A172 (cell line): ENCODE measurements around the gene CYP17A1. TPM values are rescaled to one million over a fixed set of nuclear protein-coding genes. Genes with fewer than 3 reads are reported as not detected.
A peak's percentile ranks its signal among the peaks of the same experiment; 100 is the strongest.

Experiments used
- DNase-seq: peaks from one replicate; pipeline ENCODE4 v3.0.0-alpha.2; 2015; ENCODE audit warnings: low spot score
- total RNA-seq: library from RNA; depleted of rRNA; stranded (reverse); fragments of >200 nt; shearing (Covaris generic); gene quantifications from 2 replicates; pipeline ENCODE4 v1.2.3, GENCODE V29; 2014

Gene CYP17A1
- total RNA-seq, 1 experiment from 2014 or later = not detected

DNA sequence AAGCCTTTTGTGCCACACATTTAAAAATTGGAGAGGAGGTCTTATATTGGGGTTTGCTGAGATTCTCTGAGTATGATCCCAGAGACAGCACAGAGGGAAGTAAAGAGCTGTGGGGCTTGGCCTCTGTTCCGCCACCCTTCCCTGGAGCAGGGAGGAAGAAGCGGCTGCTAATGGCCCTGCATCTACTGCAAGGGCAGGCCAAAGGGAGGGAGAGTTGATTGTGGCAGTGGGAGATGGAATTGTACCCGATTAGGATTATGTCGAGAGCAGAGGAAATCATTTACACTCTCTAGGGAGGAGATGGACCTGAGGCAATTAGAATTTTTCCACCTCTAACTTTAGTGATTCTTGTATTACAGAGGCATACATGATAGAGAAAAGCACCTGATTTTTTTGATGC is 28.8 kb downstream of the CYP17A1 start:
- DNase-seq = no peak

DNA sequence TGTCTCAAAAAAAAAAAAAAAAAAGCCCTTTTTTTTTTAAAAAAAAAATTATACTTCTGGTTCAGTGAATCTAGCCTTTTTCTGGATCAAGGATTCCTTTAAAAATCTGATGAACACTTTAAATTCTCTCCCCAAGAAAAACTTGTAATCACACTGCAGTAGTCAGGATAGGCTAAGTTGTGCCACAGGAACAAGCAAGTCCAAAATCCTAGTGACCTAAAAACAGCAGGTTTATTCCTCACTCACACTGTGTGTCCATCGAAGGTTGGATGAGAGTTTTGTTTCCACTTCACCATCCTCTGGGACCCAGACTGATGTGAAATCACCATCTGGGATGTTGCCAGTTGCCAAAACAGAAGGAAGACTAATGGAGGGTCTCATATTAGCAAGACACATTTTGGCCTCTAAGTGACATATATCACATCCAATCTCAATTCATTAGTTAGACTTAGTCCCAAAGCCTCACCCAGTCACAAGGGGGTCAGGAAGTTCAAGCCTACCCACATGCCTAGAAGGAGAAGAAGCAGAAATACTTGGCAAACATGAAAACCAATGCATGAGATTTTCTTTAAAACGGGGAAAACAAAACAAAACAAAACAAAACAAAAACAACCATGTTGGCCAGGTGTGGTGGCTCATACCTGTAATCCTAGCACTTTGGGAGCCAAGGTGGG is 32.7 kb downstream of the CYP17A1 start:
- no peak for DNase-seq

DNA sequence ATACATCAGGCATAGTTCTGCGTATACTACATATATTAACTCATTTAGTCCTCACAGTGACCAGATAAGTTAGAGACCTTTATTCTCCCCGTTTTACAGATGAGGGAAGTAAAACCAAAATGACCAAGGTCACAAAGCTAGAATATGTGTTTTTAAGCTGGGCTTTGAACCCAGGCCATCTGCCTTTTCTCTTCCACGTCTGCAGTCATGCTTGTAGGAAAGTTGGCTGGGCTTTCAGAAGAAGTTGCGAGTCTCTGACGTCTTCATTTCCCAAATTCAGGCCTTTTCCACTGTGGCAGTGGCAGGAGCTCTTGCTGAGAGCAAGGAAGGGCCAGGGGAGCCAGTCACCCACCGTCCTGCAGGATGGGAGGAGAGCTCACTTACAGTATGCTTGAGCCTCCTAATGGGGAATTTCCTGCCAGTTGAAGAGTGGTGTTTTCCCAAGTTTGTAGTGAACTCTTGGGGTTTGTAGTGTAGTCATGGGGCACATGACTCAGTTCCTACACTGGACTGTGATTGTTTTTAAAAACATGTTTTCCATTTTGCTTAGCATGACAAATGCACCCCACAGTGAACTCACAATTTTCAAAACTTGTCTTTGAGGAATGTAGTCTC is 34.2 kb downstream of the CYP17A1 start:
- DNase-seq = peak; percentile 91

DNA sequence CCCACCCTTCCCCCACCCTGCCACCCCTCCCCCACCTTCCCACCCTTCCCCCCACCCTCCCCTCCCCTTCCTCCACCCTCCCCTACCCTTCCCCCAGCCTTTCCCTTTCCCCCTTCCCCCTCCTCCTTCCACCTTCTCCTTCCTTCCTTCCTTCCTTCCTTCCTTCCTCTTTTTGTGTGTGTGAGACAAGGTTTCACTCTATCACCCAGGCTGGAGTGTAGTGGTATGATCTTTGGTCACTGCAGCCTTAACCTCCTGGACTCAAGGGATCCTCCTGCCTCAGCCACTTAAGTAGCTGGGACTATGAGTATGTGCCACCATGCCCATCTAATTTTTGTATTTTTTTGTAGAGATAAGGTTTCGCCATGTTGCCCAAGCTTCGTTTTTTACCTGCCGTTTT is 35.2 kb downstream of the CYP17A1 start:
- DNase-seq = no peak

DNA sequence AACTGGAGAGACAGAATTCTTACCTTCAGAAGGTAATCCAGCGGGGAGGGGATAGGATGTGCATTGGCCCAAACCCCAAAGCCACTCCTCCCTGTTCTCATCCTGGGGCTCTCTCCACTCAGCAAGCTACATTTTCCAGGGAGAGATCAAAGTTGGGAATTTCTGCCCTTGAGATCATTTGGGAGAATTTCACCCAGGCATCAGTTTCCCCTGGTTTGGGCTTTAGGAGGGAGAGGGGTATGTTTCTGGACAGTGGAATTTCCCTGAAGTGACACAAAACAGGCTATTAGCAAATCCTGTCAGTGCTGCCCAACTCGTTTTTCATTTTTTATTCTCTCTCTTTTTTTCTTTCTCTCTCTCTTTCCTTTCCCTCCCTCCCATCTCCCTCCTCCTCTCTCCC is 35.7 kb downstream of the CYP17A1 start:
- DNase-seq = no peak

DNA sequence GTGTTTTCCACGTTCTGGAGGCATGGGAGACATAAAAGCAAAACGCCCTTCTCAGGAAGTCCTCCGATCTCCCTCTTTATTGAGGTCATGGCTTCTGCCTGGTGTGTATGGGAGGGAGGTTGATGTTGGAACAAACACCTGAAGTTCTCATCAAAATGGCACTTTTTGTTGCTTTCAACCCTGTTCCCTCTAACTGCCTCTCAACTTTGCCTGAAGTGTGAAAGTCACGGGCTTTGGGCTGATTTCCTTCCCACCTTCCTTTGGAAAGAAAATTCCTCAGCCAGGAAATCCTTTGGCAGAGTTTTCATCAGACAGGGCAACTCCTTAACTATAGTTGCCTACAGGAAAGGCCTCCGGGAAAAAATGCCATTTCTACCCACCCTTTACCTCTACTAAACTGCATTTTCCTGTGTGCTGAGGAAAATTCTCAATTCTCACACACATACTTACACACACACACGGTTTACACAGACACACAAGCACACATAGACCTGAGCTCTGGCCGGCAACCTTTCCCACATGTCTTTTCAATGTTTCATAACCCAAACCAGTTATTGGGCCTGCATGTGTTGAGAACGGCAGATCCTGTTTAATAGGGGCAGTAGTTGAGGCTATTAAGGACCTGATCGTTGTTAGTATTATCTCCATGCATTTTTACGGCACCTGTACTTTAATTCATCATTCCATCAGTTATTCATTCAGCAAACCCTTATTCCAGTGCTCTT is 36.4 kb downstream of the CYP17A1 start:
- DNase-seq = no peak

DNA sequence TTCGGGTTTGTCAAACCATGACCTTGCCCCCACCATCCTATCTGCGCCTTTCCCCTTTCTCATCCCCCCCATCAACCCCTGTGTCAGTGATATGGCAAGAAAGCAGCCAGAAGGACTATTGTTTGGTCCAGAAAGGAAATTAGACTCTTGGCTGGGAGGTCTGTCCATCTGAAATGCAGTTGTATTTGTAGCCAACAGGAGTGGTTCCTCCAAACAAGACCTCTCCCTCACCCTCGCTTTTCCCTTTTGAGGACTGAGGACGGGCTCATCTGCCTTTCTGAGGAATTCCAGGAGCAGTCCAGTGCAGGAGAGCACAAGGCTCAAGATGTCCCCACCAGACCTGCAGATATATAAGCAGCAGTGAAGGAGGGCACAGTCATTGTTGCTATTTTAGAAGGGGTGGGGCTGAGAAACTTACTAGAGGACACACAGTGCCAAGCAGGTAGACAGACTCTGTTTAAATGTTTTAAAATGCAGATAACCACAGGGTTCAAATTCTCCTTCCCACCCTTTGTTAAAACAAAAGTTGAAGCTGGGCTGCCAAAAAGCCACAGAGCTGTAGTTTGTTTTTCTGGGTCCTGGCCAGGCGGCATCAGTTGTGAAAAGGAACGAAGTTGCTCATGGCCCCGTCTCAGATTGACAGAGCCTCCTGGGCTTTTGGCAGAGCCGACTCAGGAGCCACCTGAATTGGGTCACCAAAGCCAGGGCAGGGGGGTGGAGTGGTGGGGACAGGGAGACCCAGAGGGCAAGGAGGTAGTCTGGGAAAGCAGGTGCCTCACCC is 37.3 kb downstream of the CYP17A1 start:
- no peak for DNase-seq

DNA sequence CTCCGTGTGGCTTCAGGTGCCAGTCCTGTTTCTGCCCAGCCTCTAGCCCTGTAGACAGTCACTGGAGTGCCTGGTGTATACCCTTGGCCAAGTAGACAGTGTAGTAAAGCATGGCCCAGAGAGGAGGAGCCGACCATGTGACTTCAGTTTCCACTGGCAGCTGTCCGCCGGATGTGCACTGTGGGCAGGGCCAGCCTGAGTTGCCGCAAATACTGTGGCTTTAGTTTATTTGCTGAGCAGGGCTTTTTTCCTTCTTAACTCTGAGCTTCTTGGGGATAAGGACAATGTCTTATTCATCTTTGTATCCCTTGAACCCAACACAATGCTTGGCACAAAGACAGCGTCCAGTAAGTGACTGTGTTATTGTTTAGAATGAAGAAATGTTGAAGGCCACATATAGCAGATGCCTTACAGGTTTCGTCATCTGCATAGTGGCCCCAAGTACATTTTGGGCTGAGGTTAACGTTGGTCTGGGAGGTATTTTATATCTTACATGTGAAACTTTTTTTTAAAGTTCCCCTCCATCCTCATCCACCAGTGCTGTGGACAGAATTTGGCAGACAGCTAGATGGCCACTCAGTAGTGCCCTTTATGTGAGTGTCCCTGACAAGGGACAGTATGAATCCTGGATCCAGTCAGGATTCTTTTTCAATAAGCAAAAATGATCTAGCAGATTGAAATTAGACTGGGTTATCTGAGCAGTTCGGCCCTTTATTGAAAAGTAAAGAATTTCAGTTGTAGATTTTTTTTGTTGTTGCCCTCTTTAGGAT is 40.6 kb downstream of the CYP17A1 start:
- peak; percentile 37 for DNase-seq

DNA sequence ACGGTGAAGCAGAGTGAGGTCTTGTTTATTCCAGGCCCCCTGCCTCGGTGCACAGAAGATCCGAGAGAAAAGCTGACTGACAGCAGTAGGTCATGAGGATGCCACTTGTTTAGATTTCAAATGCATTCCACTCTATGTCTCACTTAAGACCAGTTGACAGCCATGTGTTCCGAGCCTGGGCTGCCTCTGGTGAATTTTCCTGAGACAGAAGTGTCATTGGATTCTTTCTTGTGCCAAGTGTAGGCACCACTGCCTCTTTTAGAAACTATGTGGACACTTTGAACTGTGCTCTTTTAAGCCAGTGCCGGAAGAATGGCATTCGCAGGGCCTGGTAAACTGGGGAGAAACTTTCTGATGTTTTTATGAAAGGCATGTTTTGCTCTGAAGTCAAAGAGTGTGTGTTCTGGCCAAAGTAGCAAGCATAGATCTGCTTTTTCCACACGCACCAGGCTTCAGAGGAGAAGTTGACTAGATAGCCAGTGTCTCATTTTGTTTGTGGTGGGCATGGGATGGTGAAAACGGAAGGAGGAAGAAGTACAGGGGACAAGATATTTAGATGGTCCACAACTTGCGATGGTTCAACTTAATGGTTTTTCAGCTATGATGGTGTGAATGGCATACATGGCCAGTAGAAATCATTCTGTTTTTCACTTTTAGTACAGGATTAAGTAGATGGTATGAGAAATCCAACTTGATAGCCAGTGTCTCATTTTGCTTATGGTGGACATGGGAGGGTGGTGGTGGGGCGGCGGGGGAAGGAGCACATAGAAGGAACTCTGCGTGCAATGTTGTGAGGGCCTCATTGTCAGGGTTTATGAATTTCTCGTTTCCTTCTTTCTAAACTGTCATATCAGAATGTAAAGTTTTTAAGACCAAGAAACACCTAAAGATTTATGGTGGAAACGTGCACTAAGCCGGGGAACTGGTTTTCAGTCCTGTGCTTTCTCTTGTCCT is 41.5 kb downstream of the CYP17A1 start:
- DNase-seq = no peak

DNA sequence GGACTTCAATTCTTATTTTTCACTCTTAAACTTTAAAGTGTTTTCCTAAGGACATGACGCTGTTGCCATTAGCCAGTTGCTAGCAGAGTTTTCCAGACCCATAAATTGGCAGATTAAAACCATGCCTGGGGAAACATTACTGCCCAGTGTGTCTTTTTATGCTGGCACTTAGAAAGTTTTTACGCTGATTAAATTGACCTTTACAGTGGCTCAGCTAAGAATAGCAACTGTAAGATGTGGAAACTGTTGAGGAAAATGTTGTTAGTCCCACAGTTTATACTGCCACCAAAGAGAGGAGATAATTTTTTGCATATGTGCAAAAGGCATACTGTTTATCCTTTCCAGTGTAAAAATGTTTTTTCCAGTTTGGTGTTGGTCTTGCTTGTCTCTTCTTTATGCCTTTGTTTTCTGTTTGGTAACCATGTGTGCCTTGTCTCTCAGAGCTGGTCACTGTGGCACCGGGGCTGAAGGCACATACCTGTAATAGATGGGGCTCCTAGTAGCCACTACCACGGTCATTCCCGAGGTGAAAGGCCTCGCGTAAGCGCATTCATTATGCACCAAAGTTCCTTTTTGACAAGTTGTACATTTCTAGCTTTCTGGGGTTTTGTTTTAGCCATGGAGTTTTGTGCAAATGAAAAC is 45.3 kb downstream of the CYP17A1 start:
- no peak for DNase-seq

DNA sequence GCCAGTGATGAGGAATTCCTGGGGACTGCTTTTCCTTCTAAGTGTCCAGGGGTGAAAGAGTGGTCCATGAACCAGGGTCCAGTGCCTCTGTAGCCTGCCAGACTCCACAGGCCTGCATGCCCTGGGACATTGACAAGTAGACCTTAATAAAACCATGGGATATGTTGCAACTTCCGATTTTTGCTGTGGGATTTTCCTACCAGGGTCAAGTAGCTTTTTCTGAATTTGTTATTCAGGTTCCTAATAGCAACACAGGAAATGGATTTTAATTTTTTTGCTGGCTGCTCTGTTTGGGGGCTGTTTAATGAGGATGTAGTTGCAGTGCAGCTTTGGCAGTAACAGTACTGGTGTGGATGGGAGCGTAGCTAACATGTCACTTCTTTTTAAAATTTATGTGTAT is 51.4 kb downstream of the CYP17A1 start:
- DNase-seq = no peak

DNA sequence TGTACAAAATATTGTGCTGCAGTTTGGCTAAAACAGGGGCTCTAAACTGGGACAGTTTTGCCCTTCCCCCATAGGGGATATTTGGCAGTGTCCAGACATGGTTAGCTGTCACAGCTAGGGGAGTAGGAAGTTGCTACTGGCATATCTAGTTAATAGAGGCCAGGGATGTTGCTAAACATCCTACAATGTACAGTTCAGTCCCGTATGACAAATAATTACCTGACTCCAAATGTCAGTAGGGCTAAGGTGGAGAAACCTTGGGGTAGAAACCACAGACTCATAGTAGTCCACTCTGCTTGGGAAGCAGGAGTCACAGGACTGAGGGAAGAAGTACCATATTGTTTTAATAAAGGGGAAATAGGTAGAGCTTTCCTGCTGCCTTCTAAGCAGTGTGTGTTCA is 53.6 kb downstream of the CYP17A1 start:
- DNase-seq = no peak

DNA sequence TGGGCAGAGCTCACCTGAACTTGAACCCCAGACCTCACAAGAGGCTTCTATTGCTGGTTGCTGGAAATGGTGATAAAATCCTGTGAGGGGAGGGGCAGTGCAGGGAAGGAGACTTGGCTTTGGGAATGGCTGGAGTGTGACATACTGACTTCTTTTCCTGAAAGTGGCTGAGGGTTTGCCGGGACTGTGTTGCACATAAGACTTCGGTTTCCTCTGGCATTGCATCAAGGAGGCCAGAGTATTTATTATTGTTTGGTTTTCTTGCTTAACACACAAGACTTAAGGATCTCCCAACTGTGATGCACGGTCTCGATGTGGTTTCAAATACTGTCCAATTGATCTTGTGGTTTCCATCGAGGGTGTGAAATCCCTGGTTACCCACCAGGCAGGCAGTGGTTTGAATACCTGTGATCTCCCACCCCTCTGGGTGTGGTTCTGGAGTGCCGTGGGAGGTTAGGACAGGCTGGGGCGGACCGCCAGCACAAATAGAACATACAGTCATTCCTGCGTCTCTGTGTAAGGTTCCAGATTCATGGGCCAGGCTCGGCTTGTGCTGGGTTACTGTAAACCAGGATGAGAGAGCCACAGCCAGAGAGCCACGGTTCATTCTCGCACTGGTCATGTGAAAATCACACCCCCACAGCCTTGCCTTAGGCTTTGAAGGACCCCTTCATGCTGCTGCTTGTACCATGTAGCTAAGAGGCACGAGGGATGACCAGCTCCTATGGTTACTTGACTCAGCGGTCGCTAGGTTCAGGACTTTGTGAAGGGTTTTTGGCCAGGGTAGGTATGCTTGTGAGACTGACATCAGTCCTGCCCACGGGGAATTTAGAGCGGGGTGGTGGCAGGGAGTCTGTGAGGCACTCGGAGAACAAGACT is 54.3 kb downstream of the CYP17A1 start:
- no peak for DNase-seq

DNA sequence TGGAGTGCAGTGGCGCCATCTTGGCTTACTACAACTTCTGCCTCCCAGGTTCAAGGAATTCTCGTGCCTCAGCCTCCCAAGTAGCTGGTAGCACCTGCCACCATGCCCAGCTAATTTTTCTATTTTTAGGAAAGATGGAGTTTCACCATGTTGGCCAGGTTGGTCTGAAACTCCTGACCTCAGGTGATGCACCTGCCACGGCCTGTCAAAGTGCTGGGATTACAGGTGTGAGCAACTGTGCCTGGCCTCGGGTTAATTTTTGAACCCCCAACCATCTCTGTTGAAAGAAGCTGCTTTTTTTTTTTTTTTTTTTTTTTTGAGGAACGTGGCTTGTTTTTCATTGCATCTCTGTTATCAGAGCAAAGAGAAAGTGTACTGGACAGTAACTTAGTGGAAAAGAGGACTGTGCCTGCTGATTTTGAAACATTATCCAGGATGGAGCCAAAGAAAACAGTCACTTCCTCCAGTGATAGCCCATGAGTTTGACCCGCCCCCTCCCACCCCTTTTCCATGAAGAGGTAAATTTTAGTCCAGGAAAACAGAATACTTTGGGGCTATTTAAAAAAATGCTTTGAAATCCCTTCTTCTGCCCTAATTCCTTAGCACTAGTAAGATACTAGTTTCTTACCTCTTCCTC is 55.2 kb downstream of the CYP17A1 start:
- DNase-seq = peak; percentile 70

DNA sequence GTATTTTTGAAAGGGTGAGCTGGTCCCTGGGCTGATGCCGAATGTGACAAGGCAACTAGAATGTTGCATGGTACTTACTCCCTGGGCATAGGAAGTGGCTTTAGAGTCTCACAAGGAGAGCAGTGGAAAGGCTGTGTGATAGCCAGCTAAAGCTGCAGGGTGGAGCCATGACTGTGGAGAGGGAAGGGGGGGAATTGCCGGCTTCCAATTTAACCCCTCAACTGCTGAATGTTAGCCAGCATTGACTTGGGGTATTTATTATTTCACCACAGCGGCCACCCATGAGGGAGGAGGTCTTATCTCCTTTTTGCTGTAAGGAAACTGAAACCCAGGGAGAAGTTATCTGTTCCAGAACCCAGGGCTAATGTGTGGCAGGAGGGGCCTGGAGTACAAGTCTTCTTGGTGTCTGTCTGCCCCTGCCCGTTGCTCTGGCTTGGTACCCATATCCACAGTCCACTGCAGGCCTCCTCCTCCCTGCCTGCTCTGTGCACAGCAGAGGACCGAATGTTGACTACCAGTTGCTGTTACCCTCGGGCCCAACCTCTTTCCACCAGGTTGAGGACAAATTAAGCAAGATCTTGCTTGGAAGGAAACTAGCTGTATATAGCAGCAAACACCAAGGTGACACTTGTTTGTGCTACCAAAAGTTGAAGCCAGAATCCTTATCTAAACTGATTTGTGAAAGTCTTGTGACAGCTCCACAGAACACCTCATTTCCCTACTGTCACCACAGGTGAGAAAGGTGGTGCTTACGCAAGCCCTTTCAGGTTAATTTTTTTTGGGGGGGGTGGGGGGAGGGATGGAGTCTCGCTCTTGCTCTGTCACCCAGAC is 55.9 kb downstream of the CYP17A1 start:
- DNase-seq = no peak
